ENCODE results near the gene PAM16.

PAM16 gene

DNA sequence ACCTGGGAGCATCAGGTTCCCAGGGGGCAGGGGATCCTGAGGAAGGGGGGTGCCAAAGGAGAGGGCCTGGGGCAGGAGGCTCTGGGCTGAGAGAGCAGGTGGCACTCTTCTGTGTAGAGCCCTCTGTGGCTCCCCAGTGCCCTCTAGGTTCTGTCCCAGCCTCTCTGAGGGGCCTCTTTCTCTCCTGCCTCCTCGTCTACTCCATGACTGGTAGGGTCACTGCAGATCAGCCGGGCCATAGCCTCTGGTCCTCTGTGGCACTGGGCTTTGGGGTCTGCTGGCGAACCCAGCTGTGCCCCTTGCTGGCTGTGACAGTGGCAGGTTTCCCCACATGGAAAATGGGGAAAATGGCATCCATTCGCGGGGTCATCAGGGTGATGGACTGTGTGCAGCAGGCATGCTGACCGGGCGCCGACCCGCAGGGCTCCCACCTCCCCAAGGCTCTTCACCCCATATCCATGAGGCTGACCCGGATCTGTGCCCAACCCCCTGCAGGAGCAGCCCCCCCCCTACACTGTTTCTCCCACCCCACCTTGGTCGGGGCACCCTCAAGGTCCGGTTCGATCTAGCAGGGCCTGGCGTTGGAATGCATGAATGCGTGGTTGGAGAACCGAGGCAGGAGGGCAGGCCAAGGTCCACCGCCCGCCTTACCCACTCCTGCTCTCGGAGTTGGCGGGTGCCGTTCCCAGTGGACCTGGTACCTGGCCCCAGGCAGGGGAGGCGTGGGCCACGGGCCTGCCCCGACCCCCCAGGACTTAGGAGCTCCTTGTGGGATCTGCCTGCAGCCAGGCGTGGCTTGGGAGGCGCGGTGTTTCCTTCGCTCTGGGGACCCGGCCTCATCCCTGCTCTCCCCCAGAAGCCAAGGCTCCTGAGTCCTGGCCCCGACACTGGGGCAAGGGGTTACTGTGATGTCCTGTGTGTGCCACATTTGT, 28.7 kb downstream of the PAM16 start:
- H3K4me1 ChIP-seq (ENCODE audit: control insufficient read depth, insufficient read depth, low read length, unreplicated experiment): peaks cover 53% of the 10 kb centered on the region
- H3K4me3 ChIP-seq (ENCODE audit: low read depth, low read length): no peak overlapping the region
- H3K79me2 ChIP-seq (ENCODE audit: control insufficient read depth, insufficient read depth, low read length, unreplicated experiment): peaks cover 90% of the 10 kb centered on the region
- H2AFZ ChIP-seq (ENCODE audit: low read length, unreplicated experiment): no peak overlapping the region
- H3K27me3 ChIP-seq (ENCODE audit: insufficient read depth, low read length): no peaks in the 10 kb centered on the region
- no peak overlapping the region for H3K27ac ChIP-seq (ENCODE audit: low read depth, low read length)
- H3K36me3 ChIP-seq (ENCODE audit: insufficient read depth, low read length): no peaks in the 10 kb centered on the region

DNA sequence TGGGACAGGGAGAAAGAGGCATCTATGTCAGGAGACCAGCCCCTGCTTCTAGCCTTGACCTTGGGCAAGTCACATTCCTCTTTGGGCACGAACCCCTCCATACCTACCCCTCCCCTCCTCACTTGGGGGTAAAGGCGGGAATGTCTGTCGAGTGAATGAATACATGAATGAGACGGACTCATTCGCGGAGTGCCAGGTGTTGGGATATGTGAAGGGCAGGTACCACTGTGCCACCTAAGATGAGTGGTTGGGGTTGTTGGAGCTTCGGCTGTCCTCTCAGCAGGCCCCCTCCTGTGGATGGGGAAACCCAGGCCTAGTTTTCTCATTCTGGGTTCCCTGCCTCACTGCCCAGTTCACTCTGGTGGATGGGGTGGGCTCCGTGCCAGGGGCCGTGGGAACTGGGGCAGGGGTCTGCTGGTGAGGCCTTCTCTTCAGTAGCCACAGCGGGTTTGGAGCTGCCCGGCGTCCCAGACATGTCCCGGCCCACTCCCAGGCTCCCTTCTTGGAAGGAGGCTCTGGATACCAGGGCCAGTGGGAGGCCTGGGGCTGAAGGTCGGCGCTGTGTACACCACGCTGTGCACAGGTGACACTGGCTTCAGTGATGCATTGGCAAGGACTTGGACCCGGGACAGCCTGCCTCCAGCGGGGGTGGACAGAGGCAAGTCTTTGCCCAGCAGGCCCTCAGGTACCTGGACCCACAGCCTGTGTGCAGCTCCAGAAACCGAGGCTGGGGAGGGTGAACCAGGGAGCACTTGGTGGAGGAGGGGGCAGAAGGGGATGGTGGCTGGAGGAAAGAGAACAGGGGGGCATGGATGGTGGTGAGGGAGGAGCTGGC, 29.6 kb downstream of the PAM16 start:
- Histone ChIP-seq H3K4me3 (ENCODE audit: low read depth, low read length) (no peak overlapping the region), H3K79me2 (ENCODE audit: control insufficient read depth, insufficient read depth, low read length, unreplicated experiment) (peaks cover 90% of the 10 kb centered on the region), H3K36me3 (ENCODE audit: insufficient read depth, low read length) (no peaks in the 10 kb centered on the region), H3K27me3 (ENCODE audit: insufficient read depth, low read length) (no peaks in the 10 kb centered on the region), H3K4me1 (ENCODE audit: control insufficient read depth, insufficient read depth, low read length, unreplicated experiment) (peaks cover 57% of the 10 kb centered on the region), H3K27ac (ENCODE audit: low read depth, low read length) (no peak overlapping the region), H2AFZ (ENCODE audit: low read length, unreplicated experiment) (no peak overlapping the region)

DNA sequence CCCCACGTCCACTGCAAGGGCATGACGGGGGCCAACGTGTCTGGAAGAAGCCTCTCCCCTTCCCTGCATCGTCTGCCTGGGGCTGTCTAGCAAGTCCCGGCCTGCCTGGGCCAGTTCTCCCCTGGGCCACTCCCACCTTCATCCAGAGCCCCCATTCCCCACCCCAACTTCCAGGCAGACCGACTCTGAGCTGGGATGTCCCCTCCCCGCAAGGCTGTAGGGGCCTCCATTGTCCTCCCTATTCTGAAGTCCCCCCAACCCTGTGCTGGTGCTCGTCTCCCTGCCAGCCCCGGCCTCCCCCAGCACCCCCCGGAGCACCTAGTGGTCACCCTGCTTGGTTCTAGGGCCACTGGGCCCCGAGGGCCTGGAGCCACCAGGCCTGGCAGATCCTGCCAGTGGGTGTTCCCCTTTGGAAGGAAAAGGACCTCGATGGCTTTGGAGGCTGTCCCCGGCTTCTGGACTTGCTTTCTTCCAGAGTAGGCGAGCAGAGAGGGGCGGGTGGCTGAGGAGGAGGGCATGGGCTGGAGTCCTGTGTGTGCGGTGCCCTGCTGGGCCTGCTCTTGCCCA, 30.5 kb downstream of the PAM16 start:
- Histone ChIP-seq H3K36me3 (ENCODE audit: insufficient read depth, low read length) (no peaks in the 10 kb centered on the region), H2AFZ (ENCODE audit: low read length, unreplicated experiment) (no peak overlapping the region), H3K27me3 (ENCODE audit: insufficient read depth, low read length) (no peaks in the 10 kb centered on the region), H3K4me1 (ENCODE audit: control insufficient read depth, insufficient read depth, low read length, unreplicated experiment) (peaks cover 57% of the 10 kb centered on the region), H3K79me2 (ENCODE audit: control insufficient read depth, insufficient read depth, low read length, unreplicated experiment) (peaks cover 86% of the 10 kb centered on the region), H3K27ac (ENCODE audit: low read depth, low read length) (no peak overlapping the region), H3K4me3 (ENCODE audit: low read depth, low read length) (peak overlapping the region; percentile 63; the same call in 1 of the 2 replicates)

DNA sequence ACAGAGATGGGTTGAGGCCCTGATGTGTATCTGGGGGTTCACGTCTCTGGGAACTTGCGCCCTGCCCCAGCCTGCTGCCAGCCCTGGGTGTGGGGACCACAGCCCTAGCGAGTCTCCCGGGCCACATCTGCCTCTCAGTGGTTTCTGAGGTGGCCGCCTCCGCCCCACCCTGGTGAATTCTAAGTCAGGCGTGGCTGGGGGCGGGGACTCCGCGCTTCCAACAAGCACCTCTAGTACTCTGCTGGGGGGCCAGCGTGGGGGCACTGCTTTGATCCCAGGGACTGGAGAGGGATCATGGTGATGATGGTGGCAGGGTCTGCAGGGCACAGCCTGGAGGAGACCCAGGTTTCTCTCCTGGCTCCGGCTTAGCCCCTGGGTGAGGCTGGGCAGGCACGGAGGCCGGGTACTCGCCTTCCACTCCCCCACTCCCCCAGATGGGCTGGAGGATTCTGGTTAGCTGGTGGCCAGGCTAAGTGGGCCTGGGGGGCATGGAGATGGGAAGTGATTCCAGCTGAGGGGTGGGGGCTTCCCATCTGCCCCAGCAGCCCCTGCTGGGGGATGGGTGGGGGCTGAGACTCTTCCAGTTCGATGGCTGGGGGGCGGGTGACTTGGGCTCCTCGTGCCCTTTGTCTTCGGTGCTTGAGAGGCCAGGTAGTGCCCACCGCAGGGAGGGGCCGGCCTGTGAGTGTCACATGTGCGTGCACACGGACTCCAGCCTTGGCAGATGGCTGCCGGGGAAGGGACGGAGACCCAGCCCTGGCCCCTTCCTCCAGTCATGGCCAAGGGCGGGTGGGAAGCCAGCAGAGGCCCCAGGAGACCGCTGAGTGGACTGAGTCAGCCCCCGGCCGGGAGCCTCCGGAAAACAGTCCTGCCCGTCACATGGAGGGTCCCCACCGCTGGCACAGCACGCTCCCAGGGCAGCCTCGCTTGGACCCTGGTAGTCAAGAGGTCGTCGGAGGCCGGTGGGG, 31.4 kb downstream of the PAM16 start:
- H3K27me3 ChIP-seq (ENCODE audit: insufficient read depth, low read length): no peaks in the 10 kb centered on the region
- peaks cover 57% of the 10 kb centered on the region for H3K4me1 ChIP-seq (ENCODE audit: control insufficient read depth, insufficient read depth, low read length, unreplicated experiment)
- no peak overlapping the region for H3K27ac ChIP-seq (ENCODE audit: low read depth, low read length)
- peak overlapping the region; percentile 63 for H3K4me3 ChIP-seq (ENCODE audit: low read depth, low read length)
- H2AFZ ChIP-seq (ENCODE audit: low read length, unreplicated experiment): no peak overlapping the region
- H3K79me2 ChIP-seq (ENCODE audit: control insufficient read depth, insufficient read depth, low read length, unreplicated experiment): peaks cover 78% of the 10 kb centered on the region
- no peaks in the 10 kb centered on the region for H3K36me3 ChIP-seq (ENCODE audit: insufficient read depth, low read length)

DNA sequence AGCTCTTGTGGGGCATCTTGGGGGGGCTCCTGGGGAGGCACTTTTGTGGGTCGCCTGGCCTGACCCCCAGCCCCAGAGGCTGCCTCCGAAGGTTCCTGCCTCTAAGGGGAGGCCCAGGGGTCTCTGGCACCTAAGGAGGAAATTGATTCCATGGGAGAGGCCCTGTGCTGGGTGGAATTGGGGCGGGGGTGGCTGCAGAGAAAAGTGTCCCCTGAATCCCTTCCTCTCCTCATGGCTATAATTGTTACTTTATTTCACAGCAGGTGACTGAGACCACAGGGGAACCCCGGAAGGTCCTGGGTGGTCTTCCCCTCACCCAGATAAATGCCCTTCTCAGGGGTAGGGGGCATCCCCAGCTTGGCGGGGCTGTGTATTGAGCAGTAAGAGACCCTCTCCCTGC, 32.2 kb downstream of the PAM16 start:
- peaks cover 71% of the 10 kb centered on the region for H3K79me2 ChIP-seq (ENCODE audit: control insufficient read depth, insufficient read depth, low read length, unreplicated experiment)
- no peak overlapping the region for H3K27ac ChIP-seq (ENCODE audit: low read depth, low read length)
- peaks cover 50% of the 10 kb centered on the region for H3K4me1 ChIP-seq (ENCODE audit: control insufficient read depth, insufficient read depth, low read length, unreplicated experiment)
- H3K27me3 ChIP-seq (ENCODE audit: insufficient read depth, low read length): no peaks in the 10 kb centered on the region
- H2AFZ ChIP-seq (ENCODE audit: low read length, unreplicated experiment): no peak overlapping the region
- H3K4me3 ChIP-seq (ENCODE audit: low read depth, low read length): no peak overlapping the region; the same call in 1 of the 2 replicates
- H3K36me3 ChIP-seq (ENCODE audit: insufficient read depth, low read length): no peaks in the 10 kb centered on the region

DNA sequence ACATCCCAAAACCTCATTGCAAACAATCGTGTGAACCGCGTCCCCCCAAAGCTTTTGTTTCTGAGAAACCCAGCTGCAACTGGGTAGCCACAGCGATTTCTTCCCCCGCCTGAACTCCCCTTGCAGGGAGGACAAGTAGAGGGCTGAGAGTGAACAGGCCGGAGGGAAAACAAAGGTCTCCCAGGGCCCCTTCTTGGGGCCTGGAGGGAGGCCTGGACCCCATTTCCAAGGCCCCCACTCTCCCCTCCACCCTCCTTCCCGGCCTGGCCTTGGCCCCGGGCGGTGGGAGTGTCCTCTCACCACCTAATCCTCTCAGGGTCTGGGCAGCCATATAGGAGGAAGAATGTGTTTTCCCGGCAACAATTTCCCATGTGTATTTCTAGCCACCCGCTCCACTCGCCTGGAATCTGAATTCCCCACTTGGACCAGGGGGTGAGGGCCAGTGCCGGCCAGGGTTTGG, 32.6 kb downstream of the PAM16 start:
- Histone ChIP-seq H3K79me2 (ENCODE audit: control insufficient read depth, insufficient read depth, low read length, unreplicated experiment) (peaks cover 67% of the 10 kb centered on the region), H3K27me3 (ENCODE audit: insufficient read depth, low read length) (no peaks in the 10 kb centered on the region), H3K27ac (ENCODE audit: low read depth, low read length) (peak overlapping the region; percentile 26; the same call in 1 of the 2 replicates), H3K36me3 (ENCODE audit: insufficient read depth, low read length) (no peaks in the 10 kb centered on the region), H2AFZ (ENCODE audit: low read length, unreplicated experiment) (no peak overlapping the region), H3K4me1 (ENCODE audit: control insufficient read depth, insufficient read depth, low read length, unreplicated experiment) (peaks cover 46% of the 10 kb centered on the region), H3K4me3 (ENCODE audit: low read depth, low read length) (peak overlapping the region; percentile 85)

DNA sequence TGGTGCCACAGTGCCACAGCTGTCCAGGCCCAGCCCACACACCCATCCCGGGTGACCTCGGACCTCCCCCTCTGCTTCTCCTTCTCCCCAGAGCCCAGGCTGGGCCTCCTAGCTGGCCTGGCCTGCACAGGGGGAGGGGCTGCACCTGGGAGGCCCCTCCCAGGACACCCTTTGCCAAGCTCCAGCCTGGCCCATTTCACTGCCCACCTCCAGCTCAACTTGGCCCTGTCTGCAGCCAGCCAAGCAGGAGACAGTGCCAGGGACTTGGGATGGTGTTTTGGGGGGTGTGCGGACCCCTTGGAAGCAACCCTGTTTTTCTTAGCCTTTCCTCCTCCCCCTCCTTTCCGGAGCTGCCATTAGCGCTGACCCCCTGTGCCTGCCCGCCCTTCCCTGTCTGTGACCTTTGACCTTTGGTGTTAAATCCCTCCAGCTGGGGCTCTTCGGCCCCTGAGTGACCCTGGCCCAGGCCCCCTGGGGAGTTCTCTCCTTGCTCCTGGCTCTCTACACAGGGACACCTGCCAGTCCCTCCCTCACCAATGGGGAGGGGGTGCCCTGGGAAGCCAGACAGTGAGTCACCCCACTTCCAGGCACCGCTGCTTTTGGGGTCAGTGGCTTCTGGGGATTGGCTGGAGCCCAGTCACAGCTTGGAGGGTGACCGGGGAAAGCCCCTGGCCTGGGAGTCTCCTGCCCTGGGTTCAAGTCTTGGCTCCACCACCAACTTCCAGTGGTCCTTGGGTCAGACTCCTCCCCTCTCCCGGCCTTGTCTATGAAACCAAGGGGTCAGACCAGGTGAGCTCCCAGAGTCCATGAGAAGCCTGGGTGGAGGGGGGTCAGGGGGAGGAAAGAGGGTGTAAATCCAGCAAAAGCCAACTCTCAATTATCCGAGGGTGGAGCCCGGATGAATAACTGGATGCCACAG, 33.3 kb downstream of the PAM16 start:
- Histone ChIP-seq H2AFZ (ENCODE audit: low read length, unreplicated experiment) (no peak overlapping the region), H3K27ac (ENCODE audit: low read depth, low read length) (peak overlapping the region; percentile 26; the same call in 1 of the 2 replicates), H3K4me3 (ENCODE audit: low read depth, low read length) (peak overlapping the region; percentile 85), H3K79me2 (ENCODE audit: control insufficient read depth, insufficient read depth, low read length, unreplicated experiment) (peaks cover 64% of the 10 kb centered on the region), H3K36me3 (ENCODE audit: insufficient read depth, low read length) (no peaks in the 10 kb centered on the region), H3K4me1 (ENCODE audit: control insufficient read depth, insufficient read depth, low read length, unreplicated experiment) (peaks cover 43% of the 10 kb centered on the region), H3K27me3 (ENCODE audit: insufficient read depth, low read length) (no peaks in the 10 kb centered on the region)

DNA sequence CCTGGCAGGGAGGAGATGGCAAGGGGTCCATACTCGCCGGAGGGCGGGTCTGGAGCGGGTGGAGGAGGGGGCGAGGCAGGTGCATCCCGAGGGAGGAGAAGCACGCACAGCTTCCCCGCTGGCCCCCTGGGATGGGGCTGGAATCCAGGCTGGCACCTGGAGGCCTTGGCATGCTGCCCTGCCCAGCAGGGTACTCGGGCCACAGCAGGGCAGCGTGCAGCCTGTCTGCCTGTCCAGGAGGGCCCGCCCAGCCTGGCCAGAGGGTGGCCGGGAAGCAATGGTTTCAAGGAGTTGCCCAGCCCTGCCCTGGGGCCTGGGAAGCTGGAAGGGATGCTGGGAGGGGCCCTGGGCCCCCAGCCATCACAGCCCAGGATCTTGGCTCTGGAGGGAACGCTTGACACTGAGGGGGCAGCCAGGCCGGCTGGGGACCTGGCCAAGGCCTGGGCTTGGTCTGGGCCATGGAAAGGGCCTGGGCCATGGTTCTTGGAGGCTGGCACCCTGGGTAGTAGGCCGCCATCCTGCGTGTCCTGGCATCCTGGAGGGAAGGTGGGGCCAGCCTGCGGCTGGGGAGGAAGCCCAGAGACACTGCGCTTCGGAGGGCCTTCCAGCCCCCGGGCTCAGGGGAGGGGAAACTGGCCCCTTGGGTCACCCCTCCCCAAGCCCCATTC, 34.1 kb downstream of the PAM16 start:
- H3K27ac ChIP-seq (ENCODE audit: low read depth, low read length): peak overlapping the region; percentile 26
- H3K27me3 ChIP-seq (ENCODE audit: insufficient read depth, low read length): no peaks in the 10 kb centered on the region
- H3K4me1 ChIP-seq (ENCODE audit: control insufficient read depth, insufficient read depth, low read length, unreplicated experiment): peaks cover 43% of the 10 kb centered on the region
- H3K36me3 ChIP-seq (ENCODE audit: insufficient read depth, low read length): no peaks in the 10 kb centered on the region
- peak overlapping the region; percentile 85 for H3K4me3 ChIP-seq (ENCODE audit: low read depth, low read length)
- peaks cover 56% of the 10 kb centered on the region for H3K79me2 ChIP-seq (ENCODE audit: control insufficient read depth, insufficient read depth, low read length, unreplicated experiment)
- no peak overlapping the region for H2AFZ ChIP-seq (ENCODE audit: low read length, unreplicated experiment)
